ENCODE measurements around the gene PPIL6.

The PPIL6 gene

GRCh38 chr6:109362102-109362884, 78.1 kb downstream of the PPIL6 start:
- TF ChIP-seq REST (IDR thresholded peaks at IDR 0.05; ENCODE audit: insufficient read depth in 1 of 2, low read depth in 2 of 2, low read length in 2 of 2) (no peak), SIN3A (IDR thresholded peaks at IDR 0.05; ENCODE audit: borderline replicate concordance, insufficient read depth, low read length) (no peak), FOXP2 (optimal IDR thresholded peaks at IDR 0.05; ENCODE audit: borderline replicate concordance, extremely low read depth, extremely low read length, insufficient read depth) (no peak), TAF1 (IDR thresholded peaks at IDR 0.05; ENCODE audit: borderline replicate concordance, insufficient read depth, low read length) (no peak), POLR2AphosphoS5 (IDR thresholded peaks at IDR 0.05; ENCODE audit: low read depth, low read length) (no peak)

GRCh38 chr6:109360791-109361190, 79.6 kb downstream of the PPIL6 start:
- TF ChIP-seq SIN3A (IDR thresholded peaks at IDR 0.05; ENCODE audit: borderline replicate concordance, insufficient read depth, low read length) (no peak), POLR2AphosphoS5 (IDR thresholded peaks at IDR 0.05; ENCODE audit: low read depth, low read length) (no peak), FOXP2 (optimal IDR thresholded peaks at IDR 0.05; ENCODE audit: borderline replicate concordance, extremely low read depth, extremely low read length, insufficient read depth) (no peak), TAF1 (IDR thresholded peaks at IDR 0.05; ENCODE audit: borderline replicate concordance, insufficient read depth, low read length) (no peak)

GRCh38 chr6:109360281-109360680, 80.1 kb downstream of the PPIL6 start:
- TF ChIP-seq FOXP2 (optimal IDR thresholded peaks at IDR 0.05; ENCODE audit: borderline replicate concordance, extremely low read depth, extremely low read length, insufficient read depth): no peak
- TF ChIP-seq SIN3A (IDR thresholded peaks at IDR 0.05; ENCODE audit: borderline replicate concordance, insufficient read depth, low read length): no peak
- no peak for TF ChIP-seq REST (IDR thresholded peaks at IDR 0.05; ENCODE audit: insufficient read depth in 1 of 2, low read depth in 2 of 2, low read length in 2 of 2)
- TF ChIP-seq TAF1 (IDR thresholded peaks at IDR 0.05; ENCODE audit: borderline replicate concordance, insufficient read depth, low read length): no peak
- no peak for TF ChIP-seq POLR2AphosphoS5 (IDR thresholded peaks at IDR 0.05; ENCODE audit: low read depth, low read length)

GRCh38 chr6:109359248-109359647, 81.2 kb downstream of the PPIL6 start:
- TF ChIP-seq FOXP2 (optimal IDR thresholded peaks at IDR 0.05; ENCODE audit: borderline replicate concordance, extremely low read depth, extremely low read length, insufficient read depth) (no peak), POLR2AphosphoS5 (IDR thresholded peaks at IDR 0.05; ENCODE audit: low read depth, low read length) (no peak), REST (IDR thresholded peaks at IDR 0.05; ENCODE audit: insufficient read depth in 1 of 2, low read depth in 2 of 2, low read length in 2 of 2) (no peak), SIN3A (IDR thresholded peaks at IDR 0.05; ENCODE audit: borderline replicate concordance, insufficient read depth, low read length) (no peak), TAF1 (IDR thresholded peaks at IDR 0.05; ENCODE audit: borderline replicate concordance, insufficient read depth, low read length) (no peak)

- TF ChIP-seq FOXP2 (optimal IDR thresholded peaks at IDR 0.05; ENCODE audit: borderline replicate concordance, extremely low read depth, extremely low read length, insufficient read depth) (no peak), POLR2AphosphoS5 (IDR thresholded peaks at IDR 0.05; ENCODE audit: low read depth, low read length) (no peak), REST (IDR thresholded peaks at IDR 0.05; ENCODE audit: insufficient read depth in 1 of 2, low read depth in 2 of 2, low read length in 2 of 2) (no peak), TAF1 (IDR thresholded peaks at IDR 0.05; ENCODE audit: borderline replicate concordance, insufficient read depth, low read length) (no peak), SIN3A (IDR thresholded peaks at IDR 0.05; ENCODE audit: borderline replicate concordance, insufficient read depth, low read length) (no peak)
Observed at GRCh38 chr6:109358204-109358603, 82.2 kb downstream of the PPIL6 start.
